Iris pigment epithelial cell (primary cell): Measurements from ENCODE around the gene CNBP.

Experiments
- DNase-seq: peaks from one replicate; pipeline ENCODE4 v3.0.0-alpha.2; 2011; ENCODE audit warnings: low read depth

CNBP gene

GRCh38 chr3:129130291-129130813, 53.3 kb downstream of the CNBP start:
- no peak for DNase-seq

GRCh38 chr3:129128357-129129155, 55.1 kb downstream of the CNBP start:
- DNase-seq, result no peak

GRCh38 chr3:129126726-129127280, 56.9 kb downstream of the CNBP start:
- DNase-seq, result no peak

- DNase-seq, result no peak
These were observed 60.2 kb downstream of the CNBP start for GRCh38 chr3:129123314-129124060.

- DNase-seq, result no peak
These were observed 61.2 kb downstream of the CNBP start for GRCh38 chr3:129122412-129123011.

GRCh38 chr3:129121792-129122411, 61.8 kb downstream of the CNBP start, which contains the start of gene RAB43:
Gene RAB43 (minus strand): TSS chr3:129121804. CDS start chr3:129121489, 315 bp downstream.
- DNase-seq, result peak; percentile 74

GRCh38 chr3:129121016-129121791, 62.5 kb downstream of the CNBP start:
- DNase-seq, result peak; percentile 42

- DNase-seq, result peak; percentile 94
These were observed 63.3 kb downstream of the CNBP start for GRCh38 chr3:129120254-129121004.

GRCh38 chr3:129119365-129120100, 64.2 kb downstream of the CNBP start:
- no peak for DNase-seq

- no peak for DNase-seq
These were observed 65.0 kb downstream of the CNBP start for GRCh38 chr3:129118745-129119144.
